Measurements from ENCODE around the gene ANLN. TPM values are rescaled to one million over a fixed set of nuclear protein-coding genes. Genes with fewer than 3 reads are reported as not detected.

ANLN gene
- total and polyA plus RNA-seq, 9 of the 15 experiments (the other 6 are each of a cell fraction or from before 2014, with no cell fraction given): 18.1 to 66.2 (median 38.7) TPM

DNA sequence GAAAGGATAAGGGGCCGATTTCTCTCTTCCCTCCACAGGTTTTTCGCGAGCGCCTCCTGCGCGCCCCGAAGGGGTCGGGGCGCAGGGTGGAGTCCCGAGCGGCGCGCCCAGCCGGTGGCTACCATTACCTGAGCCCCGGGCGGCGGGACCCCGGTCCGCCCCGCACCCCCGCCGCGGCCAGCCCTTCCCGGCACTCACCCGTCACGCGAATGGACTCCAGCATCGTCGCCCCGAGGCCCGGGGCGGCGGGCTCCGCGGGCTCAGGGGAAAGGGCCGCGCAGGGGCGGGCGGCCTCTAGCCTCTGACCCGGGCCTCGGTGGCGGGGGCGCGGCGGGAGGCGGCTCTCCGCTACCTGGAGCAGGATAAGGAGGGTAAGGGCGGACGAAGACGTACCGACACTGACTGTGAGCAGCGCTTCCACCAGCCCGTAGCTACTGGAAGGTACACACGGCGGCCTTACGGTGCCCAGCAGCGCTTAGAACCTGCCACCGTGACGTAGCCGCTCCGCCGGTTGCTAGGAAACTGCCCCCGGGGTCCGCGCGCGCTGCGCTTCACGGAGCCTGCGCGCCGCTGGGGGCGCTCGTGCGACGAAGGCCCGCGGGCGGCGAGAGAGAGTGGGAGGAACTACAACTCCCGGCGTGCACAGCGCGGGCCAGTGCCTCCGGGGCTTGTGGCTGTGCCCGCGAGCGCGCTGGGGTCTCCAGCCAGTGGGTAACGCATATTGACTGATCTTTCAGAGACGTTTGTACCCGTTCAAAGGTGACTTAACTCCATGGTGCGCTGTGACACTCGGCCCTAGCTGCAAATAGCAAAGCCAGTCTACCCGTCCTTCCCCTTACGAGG, 22.7 kb upstream of the ANLN start (continued):
- no peak for TF ChIP-seq RERE (CRISPR knock-in tag; IDR thresholded peaks at IDR 0.05; ENCODE audit: borderline replicate concordance)
- peak; percentile 36; the same call in 1 of the 2 replicates for TF ChIP-seq PHF8 (IDR thresholded peaks at IDR 0.05; ENCODE audit: borderline replicate concordance, low read length)
- peak; percentile 94 for TF ChIP-seq CTCFL (IDR thresholded peaks at IDR 0.05; ENCODE audit: borderline replicate concordance, insufficient read depth, low read depth, low read length, poor library complexity, severe bottlenecking)
- no peak for TF ChIP-seq KLF10 (CRISPR knock-in tag; IDR thresholded peaks at IDR 0.05)
- TF ChIP-seq, protein P1, sequence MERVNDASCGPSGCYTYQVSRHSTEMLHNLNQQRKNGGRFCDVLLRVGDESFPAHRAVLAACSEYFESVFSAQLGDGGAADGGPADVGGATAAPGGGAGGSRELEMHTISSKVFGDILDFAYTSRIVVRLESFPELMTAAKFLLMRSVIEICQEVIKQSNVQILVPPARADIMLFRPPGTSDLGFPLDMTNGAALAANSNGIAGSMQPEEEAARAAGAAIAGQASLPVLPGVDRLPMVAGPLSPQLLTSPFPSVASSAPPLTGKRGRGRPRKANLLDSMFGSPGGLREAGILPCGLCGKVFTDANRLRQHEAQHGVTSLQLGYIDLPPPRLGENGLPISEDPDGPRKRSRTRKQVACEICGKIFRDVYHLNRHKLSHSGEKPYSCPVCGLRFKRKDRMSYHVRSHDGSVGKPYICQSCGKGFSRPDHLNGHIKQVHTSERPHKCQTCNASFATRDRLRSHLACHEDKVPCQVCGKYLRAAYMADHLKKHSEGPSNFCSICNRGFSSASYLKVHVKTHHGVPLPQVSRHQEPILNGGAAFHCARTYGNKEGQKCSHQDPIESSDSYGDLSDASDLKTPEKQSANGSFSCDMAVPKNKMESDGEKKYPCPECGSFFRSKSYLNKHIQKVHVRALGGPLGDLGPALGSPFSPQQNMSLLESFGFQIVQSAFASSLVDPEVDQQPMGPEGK (CRISPR knock-in tag; IDR thresholded peaks at IDR 0.05; ENCODE audit: borderline replicate concordance): no peak
- no peak for TF ChIP-seq ZNF324 (CRISPR knock-in tag; IDR thresholded peaks at IDR 0.05)
- TF ChIP-seq RAD21 (CRISPR knock-in tag; conservative IDR thresholded peaks at IDR 0.05 in 1 of 2, IDR thresholded peaks at IDR 0.05 in 1 of 2): peak; percentile 64 to 68
- TF ChIP-seq CBX5 (IDR thresholded peaks at IDR 0.05; ENCODE audit: borderline replicate concordance, low read depth): no peak
- no peak for TF ChIP-seq BRF2 (IDR thresholded peaks at IDR 0.05; ENCODE audit: borderline replicate concordance, insufficient read depth, insufficient read length)
